Fibroblast of skin of left quadriceps (primary cell): Measurements from ENCODE around the gene IGSF8.
A peak's percentile ranks its signal among the peaks of the same experiment; 100 is the strongest.

Experiments used
- DNase-seq, 2 experiments: peaks; one replicate each; pipeline ENCODE4 v3.0.0-alpha.2; 2013; ENCODE audit warnings: low read depth in 2 of 2

Gene IGSF8

DNA sequence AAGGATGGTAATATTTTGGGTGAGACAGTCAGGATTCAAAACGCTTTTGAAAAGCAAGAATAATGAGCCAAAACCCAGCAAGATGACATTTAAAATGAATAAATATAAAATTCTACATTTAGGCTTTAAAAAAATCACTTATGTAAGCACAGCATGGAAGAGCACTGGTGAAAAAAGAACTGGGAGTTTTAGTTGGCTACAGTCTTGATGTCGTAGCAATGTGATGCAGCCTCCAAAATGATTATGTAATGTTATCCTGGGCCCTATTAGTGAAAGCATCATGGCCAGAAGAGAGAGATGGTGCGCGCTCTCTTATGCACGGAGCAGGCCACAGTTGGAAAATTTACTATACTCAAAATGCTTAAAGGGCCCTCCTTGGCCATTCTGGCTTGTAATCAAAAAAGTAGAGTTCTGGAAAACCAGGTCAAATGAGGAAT is 11.9 kb downstream of the IGSF8 start:
- no peak for DNase-seq

DNA sequence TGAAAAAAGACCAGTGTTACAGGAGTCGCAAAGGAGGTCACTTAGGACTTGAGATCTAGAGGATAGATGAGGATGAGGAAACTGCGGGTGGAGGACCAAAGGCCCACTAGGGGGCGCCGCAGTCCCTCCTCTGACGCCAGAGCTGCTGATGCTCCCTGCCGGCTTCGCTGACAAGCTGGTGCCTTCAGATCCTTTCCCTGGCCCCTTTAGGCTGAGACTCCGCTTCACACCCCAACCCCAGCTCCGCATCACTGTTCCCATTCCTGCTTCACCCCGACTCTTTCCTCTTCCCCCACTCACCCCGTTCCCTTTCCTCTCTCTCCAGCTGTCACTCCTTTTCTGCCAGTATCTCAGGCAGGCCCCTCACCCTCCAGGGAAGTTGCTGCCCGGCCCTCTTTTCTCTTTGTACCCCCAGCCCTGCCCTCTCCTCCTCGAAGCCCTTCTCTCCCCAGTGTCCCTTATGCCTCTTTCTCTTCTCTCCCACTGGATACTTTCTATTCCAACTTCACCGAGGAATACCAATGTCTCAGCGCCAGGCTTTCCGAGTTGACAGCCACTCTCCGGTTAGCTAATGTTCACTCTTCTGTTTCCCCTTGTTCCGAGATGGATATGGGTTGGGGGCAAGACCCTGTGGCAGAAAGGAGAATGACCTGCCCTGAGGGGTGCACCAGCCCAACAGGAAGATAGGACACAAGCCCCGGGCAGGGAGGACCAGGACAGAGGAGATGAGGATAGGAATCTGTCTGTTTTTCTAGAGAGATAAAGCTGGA is 12.5 kb downstream of the IGSF8 start:
- peak; percentile 25 for DNase-seq

DNA sequence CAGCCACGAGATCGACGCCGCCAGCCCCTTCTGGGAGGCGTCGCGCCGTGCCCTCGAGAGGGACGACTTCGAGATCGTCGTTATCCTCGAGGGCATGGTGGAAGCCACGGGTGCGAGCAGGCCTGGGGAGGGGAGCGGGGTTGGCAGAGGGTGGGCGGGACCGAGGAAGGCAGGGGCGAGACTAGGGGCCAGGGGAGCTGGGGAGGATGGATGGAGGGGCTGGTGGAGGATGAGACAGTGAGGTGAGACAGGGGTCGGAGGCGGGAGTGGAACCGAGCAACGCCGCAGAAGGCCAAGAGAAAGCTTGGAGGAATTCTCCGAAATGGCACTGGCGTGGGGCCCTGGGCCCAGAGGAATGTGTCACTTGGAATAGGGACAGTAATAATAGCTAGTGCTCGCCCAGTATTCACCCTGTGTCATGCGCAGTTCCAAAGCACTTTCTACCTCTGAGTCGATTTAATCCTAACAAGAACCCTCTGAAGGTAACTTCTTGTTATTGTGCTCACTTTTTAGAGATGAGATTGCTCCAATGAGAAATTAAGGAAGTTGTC is 13.6 kb downstream of the IGSF8 start:
- no peak for DNase-seq

DNA sequence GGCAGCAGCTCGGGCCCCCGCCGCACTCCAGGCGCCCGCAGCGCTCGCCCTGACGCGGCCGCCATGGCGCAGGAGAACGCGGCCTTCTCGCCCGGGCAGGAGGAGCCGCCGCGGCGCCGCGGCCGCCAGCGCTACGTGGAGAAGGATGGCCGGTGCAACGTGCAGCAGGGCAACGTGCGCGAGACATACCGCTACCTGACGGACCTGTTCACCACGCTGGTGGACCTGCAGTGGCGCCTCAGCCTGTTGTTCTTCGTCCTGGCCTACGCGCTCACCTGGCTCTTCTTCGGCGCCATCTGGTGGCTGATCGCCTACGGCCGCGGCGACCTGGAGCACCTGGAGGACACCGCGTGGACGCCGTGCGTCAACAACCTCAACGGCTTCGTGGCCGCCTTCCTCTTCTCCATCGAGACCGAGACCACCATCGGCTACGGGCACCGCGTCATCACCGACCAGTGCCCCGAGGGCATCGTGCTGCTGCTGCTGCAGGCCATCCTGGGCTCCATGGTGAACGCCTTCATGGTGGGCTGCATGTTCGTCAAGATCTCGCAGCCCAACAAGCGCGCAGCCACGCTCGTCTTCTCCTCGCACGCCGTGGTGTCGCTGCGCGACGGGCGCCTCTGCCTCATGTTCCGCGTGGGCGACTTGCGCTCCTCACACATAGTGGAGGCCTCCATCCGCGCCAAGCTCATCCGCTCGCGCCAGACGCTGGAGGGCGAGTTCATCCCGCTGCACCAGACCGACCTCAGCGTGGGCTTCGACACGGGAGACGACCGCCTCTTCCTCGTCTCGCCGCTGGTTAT is 14.2 kb downstream of the IGSF8 start:
- no peak for DNase-seq

DNA sequence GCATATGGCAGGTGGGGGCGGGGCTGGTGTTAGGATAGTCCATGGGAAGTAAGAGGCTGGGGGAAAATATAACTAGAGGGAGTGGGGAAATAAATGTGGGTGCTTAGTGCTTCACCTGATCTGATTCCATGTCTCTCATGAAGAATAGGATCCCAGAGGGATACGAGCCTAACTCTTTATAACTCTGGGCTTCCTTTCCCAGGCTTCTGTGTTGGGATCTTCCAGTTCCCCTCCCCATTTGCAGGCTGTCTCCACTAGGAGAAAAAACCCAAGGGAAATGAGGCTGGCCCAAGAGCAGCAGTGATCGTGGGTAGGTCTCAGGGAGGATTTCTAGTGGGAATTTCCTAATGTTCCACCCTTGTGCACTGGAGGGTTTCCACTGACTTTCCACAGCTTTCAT is 15.5 kb downstream of the IGSF8 start:
- DNase-seq: no peak

DNA sequence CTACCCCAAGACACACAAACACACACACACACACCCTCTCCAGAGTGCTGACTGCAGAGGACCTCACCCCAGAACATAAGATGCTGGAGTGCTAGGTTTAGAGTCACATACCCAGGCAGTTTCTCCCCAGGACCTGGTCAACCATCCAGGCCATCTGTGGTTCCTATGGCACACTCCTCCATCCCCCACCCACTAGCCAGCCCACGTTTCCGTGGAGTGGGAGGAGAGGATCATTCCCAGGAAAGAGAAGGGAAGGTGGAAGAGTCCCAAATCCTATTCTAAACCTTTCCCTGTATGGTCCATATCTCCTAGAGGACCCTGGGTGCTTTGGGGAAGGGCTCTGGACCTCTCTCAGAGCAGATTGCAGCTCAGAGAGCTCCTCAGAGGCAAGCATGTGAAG is 15.9 kb downstream of the IGSF8 start:
- DNase-seq: no peak

DNA sequence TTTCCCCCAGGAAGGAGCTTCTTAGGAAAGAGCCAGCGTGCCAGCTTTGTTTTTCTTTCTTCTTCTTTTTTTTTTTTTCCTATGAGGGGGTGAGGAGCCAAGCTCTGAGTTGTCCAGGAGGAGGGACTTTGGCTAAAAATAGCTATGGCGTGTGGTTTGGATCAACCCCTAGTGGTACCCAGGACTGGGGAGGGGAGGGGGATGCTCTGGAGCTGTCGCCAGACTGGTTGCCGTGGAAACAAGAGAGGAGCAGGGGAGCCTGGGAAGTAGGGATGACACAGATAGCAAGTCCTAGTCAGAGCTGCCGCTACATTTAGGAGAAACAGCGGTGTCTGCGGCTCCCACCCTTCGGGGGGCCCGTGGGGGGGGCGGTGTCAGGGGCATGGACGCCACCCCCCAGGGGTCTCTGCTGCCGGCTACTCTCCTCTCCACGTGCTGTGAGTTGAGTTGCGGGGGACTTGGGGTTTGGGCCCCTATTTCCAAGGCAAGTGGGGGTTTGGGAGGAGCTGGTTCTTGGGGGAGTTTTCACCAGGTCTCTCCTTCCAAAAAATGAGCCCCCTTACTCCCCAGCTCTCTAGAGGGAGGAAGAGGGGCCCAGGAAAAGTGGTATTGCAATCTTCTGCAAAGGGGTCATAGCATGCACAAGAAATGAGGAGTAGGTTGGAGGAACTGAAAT is 17.0 kb downstream of the IGSF8 start, which contains the start of gene KCNJ9:
TSS of gene KCNJ9 (plus strand) at position 278 of the 676 bp plus-strand sequence. CDS start 2,493 bp downstream, outside the sequence.
- DNase-seq: no peak

DNA sequence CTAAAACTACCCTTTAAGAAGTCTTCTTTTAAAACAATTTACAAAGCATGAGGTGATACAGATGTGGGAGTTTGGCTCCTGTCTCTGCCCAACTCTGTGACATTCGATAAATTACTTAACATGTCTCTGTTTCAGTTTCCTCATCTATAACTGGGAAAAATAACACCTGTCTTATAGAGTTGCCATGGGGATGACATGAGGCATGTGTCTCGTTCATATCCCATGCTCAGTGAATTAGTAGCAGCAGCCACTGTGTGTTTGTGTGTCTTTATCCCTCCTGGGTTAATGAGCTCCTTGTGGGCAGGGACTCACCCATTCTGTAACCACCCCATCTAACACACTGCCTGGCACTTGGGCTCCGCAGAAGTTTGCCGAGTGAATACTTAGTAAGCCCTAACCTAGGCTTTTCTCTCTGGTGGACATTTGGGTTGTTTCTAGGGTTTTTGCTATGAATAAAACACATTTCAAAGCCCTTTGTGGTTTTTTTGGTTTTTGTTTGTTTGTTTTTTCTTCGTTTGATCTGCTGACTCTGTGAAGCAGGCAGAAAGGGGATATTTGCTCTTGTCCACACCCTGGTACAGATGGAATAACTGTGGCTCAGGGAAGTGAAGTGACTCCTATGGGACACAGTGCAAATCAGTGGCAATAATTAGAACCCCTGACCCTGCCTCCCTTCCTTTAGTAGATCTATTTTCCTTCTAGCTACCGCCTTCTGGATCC is 17.9 kb downstream of the IGSF8 start:
- DNase-seq: no peak

DNA sequence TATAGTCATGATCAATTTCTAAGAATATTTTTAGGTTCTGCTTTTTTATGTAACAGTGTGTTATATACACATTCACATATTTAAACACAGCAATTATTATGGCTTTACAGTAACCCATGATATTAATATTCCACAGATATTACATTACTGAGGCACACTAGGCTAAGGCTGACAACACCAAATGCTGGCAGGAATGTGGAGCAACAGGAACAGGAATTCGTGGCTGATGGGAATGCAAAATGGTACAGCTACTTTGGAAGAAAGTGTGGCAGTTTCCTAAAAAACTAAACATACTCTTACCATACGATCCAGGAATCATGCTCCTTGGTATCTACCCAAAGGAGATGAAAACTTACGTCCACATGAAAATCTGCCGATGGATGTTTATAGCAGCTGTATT is 19.0 kb downstream of the IGSF8 start:
- no peak for DNase-seq

DNA sequence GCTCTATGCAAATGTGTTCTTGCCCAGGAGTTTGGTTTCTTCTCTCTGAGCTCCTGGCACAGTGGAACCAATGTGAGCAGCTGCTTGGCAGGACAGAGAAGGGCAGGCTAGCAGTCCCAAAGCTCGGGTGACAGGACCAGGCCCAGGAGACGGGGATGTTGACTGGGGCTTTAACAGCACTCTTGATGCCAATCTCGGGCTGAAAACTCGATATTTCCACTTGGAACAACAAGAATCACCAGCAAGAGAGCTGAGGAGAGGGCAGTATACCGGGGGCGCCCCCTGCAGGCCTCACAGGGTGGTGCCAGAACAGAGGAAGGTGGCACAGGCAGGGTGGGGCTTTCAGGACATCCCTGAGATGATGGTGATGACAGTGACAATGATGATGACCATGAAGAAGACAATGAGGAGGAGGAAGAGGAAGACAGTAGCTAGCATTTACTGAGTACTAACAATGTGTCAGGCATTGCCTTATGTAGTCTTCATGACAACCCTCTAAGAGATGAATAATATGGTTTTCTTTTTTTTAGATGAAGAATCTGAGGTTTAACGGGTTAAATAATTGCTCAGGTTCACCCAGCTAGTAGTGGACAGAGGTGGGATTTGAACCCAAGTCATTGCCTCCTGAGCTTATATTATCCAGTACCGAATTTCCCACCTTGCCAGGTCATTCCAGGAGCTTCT is 19.8 kb downstream of the IGSF8 start:
- no peak for DNase-seq

DNA sequence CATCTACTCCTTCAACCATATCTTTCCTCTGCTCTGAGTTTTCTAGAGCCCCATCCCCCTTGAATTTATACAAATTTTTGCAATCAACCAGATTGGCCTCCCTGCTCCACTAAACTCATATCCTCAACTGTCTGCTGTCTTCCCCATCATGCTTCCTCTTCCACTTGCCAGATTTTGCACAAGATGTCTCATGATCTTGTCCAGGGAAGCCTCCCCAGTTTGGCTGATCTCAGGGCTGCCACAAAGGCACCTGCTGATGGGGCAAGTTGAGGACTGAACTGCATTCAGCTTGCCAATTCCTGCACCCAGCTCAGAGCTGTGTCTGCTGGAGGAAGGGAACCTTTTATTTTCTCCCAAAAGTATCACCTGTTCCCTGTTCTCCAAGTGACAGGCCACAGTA is 20.9 kb downstream of the IGSF8 start:
- DNase-seq: no peak

DNA sequence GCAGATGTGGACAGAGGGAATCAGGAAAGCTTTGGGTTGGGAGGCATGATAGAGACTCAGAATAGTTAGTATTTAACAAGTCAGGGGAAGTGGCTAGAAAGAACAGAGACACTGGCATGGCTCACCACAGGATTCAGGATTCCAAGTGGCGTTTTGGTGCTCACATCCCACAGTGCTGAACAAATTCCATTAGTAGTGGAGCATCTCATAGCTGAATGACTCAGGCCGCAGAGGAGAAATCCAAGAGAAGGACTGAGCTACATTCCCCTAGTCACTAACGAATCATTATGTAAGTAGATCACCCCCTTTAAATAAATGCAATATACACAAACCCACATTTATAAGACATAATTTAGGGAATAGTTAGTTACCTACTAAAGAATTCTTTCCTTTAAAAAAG is 22.1 kb downstream of the IGSF8 start:
- no peak for DNase-seq

DNA sequence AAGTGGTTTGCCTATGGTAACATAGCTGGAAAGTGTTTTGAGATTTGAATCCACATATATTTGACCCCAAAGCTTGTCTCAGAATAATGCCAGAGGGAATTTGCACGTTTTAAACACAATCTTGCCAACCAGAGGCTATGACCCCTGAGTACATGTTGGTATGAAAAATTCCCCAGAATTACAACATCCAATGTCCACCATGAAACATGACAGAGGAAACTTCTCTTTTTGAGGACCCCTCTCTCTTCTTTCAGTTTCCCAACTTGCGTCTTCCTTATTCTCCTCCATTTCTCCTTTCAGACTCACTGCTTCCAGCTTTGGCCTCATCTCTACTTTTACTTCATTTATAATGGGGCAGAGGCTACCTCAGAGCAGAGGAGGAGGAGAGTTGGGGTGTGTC is 22.6 kb downstream of the IGSF8 start:
- DNase-seq: no peak

DNA sequence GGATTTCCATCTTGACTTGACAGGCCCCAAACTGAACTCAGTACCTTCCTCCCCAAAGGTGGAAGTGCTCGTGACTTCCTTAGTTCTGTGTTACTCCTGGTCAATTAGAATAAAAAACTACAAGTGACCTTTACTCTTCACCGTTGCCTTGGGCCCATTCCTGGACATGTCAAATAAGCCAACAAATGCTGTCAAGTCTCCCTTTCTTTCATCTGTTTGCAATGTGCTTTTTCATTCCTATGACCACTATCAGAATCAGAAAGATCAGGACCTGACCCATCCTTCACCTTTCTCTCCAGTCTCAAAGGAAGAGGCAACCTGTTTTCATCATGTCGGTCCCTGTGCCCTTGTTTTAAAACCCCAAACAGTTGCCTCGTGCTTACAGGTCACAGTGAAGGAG is 23.6 kb downstream of the IGSF8 start:
- no peak for DNase-seq

DNA sequence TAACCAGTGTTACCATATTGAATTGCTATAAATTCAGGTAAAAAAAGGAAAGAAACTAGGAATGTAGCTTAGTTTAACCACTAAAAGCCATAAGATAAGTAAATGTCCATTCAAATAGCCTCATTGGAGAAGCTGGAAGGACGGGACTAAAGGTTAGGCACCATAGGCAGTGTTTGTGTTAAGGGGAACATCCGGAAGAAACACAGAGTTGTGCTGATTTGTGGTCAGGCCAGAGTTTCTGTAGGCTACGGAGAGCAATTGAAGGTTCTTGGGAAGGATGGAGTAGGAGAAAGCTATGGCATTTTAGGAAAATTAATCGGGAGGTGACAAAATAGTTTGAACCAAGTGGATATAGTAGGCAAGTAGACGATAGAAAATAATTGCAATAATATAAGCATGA is 27.1 kb downstream of the IGSF8 start:
- DNase-seq: no peak

DNA sequence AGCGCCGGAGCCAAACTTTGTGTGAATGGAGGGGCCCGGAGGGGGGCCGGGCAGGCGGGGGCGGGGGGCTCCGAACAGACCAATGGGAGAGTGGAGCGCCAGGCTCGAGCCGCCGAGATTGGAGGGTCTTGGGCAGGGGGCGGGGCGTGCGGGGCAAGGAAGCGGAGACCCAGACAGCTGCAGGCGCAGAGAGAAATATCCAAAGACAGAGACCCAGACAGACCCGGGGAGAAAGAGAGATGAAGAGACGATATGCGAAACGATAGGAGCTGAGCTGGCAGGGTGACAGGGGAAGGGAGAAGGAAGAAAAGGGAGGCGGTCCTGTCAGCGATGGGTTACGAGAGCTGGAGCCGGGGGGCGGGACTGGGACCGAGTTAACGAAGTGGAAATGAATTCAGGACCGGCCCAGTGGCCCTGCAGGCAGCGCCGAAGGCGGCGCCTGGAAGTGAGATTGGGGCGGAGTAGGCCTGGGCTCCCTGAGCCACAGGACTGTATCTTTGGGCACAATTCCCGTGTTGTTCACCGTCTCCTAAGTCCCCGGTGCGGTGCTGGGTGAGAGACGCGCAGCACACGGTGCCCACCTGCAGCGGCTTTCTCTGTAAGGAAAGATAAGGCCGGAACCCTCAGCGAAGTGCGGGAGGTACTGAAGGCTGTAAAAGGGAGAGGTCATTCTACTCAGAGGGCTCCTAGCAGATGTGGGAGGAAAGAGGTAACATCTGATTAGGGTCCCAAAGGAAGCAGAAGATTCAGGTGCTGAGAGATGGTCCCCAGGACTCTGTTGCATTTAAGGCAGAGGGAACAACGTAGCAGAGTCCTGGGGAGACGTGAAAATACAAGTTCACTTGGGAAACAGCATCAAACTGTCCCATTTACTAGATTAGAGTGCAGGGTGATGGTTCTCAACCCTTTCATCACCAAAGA is 27.9 kb downstream of the IGSF8 start:
- peak; percentile 16 to 28 for DNase-seq

DNA sequence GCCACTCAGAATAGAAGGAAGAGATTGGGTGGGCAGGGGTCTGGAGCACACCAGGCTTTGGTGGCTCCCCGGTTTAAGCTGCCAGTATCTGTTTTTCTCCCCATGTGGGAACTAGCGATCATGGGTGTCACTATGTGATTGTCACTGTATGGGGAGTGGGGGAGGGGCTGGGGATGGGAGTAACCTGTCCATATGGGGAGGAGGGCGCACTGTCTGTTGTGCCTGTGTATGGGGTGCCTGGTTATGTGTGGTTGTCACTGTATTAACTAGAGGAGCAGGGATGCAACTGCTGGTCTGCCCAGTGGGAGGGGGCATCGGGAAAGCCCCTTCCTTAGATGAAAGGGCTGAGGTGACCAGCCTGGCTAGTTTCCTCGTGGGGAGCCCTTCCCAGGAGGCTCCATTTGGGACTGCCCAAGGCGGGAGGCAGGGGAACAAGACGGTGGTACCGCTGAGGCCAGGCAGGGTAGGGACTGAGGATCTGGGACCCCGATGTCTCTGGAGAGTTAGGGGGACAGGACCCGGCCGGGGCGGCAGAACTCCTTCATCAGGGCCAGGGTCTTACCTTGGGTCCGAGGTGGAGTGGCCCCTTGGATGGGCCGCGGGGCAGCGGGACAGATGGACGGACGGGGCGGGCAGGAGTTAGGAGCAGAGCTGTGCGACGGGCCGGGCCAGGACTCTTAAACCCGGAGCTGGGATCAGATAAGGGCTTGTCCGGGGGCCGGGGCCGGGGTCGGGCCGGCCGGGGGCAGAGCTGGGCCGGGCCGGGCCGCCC is 28.8 kb downstream of the IGSF8 start, which contains the start of gene KCNJ10:
TSS of gene KCNJ10 (minus strand) at position 701 of the 772 bp plus-strand sequence. CDS start 27,628 bp downstream, outside the sequence.
- DNase-seq: no peak

DNA sequence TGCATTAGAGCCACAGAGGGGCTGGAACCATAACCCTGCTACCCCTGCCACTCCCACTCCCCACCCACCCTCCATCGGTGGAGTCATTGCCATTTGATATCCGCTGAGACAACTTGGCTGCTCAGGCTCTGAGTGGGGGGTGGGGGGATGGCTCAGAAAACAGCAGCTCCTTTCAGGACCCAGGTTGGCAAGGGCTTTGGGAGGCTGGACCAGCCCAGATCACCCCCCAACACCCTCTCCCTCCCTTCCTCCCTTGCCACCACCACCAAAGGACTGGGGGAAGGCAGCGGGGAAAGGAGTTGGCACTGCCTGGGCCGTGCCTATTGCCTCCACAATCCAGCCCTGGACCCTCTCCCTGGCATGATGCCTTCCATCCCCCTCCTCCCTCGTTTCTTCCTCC is 30.2 kb downstream of the IGSF8 start:
- no peak for DNase-seq
